SU-DHL-6 (cell line): ENCODE results near the gene ATRN.

Source experiments
- H2AFZ ChIP-seq: fragments of 200-600 bp; sonication (generic); 2 replicates; pipeline ENCODE4 v1.6.1; 2014; ENCODE audit warnings: low read depth, mild to moderate bottlenecking, moderate library complexity, mixed read lengths, antibody characterized with exemption, low read length; ENCODE audit not compliant: severe bottlenecking
- H3F3A ChIP-seq: fragments of 200-600 bp; shearing (Covaris generic); 2 replicates; pipeline ENCODE4 v1.6.0; 2016; ENCODE audit warnings: antibody characterized with exemption, mild to moderate bottlenecking; ENCODE audit not compliant: insufficient read depth
- H3K27ac ChIP-seq: fragments of 200-600 bp; sonication (generic); 2 replicates; pipeline ENCODE4 v1.5.1; 2016; ENCODE audit warnings: low read depth, mild to moderate bottlenecking, low read length, moderate library complexity, mixed read lengths
- H3K27me3 ChIP-seq: fragments of 200-600 bp; sonication (generic), shearing (Covaris generic); 2 replicates; pipeline ENCODE4 v1.6.0; 2014; ENCODE audit warnings: mild to moderate bottlenecking, low read length
- H3K36me3 ChIP-seq: fragments of 200-600 bp; sonication (generic); 2 replicates; pipeline ENCODE4 v1.6.1; 2014; ENCODE audit warnings: mild to moderate bottlenecking, low read length, mixed read lengths
- H3K4me2 ChIP-seq: fragments of 300-600, 200-600 bp; shearing (Covaris generic), sonication (generic); 2 replicates; pipeline ENCODE4 v1.6.0; 2014; ENCODE audit warnings: low read length, low read depth, mild to moderate bottlenecking; ENCODE audit not compliant: poor library complexity, severe bottlenecking
- H3K4me3 ChIP-seq: fragments of 200-600 bp; sonication (generic); 2 replicates; pipeline ENCODE4 v1.5.1; 2014; ENCODE audit warnings: antibody characterized with exemption, low read length, mild to moderate bottlenecking, mixed read lengths; ENCODE audit not compliant: insufficient read depth, poor library complexity, severe bottlenecking
- H3K79me2 ChIP-seq: fragments of 200-600 bp; sonication (generic); 2 replicates; pipeline ENCODE4 v1.6.1; 2014; ENCODE audit warnings: mild to moderate bottlenecking, low read length, moderate library complexity; ENCODE audit not compliant: insufficient read depth
- H3K9ac ChIP-seq: fragments of 200-600 bp; sonication (generic); 2 replicates; pipeline ENCODE4 v1.7.0; 2014; ENCODE audit warnings: mild to moderate bottlenecking, low read length
- H3K9me2 ChIP-seq: fragments of 200-600 bp; sonication (generic); replicated peaks from 2 replicates; pipeline ENCODE4 v1.6.1; 2014; ENCODE audit warnings: low read length; ENCODE audit not compliant: insufficient read depth
- H3K9me3 ChIP-seq: fragments of 200-600 bp; sonication (generic); 2 replicates; pipeline ENCODE4 v1.6.1; 2014; ENCODE audit warnings: low read length, mixed read lengths; ENCODE audit not compliant: insufficient read depth
- H4K20me1 ChIP-seq: fragments of 200-600 bp; sonication (generic); 2 replicates; pipeline ENCODE4 v1.6.1; 2014; ENCODE audit warnings: low read depth, mild to moderate bottlenecking, antibody characterized with exemption, low read length, moderate library complexity, mixed read lengths
- EZH2phosphoT487 ChIP-seq: fragments of 200-600 bp; sonication (generic), shearing (Covaris generic); conservative IDR thresholded peaks from 2 replicates; pipeline ENCODE4 v1.6.1; 2018; ENCODE audit warnings: mild to moderate bottlenecking, antibody characterized with exemption, low read length, moderate library complexity, mixed read lengths
- TF ChIP-seq, protein P1 (sequence below): fragments of 200-600 bp; sonication (generic); IDR thresholded peaks from one replicate; pipeline ENCODE4 v1.5.1; 2017; ENCODE audit warnings: antibody characterized with exemption, mild to moderate bottlenecking, low read length, moderate library complexity; ENCODE audit not compliant: insufficient read depth, poor library complexity, severe bottlenecking

ATRN gene

DNA sequence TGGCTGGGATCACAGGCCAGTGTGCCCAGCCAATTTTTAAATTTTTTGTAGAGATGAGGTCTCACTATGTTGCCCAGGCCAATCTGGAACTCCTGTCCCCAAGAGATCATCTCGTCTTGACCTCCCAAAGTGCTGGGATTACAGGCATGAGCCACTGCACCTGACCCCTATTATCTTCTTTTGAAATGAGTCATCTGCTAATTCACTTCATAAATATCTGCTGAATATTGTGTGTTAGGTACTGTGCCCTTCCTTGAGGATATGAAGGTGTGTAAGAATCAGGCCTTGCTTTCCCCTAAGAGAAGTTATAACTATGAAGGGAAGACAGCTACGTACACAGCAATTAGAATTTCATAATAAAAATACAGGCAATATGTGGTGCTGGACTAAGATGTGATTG, 8.2 kb downstream of the ATRN start:
- no peaks in the 10 kb centered on the region for H3F3A ChIP-seq
- H3K9me3 ChIP-seq = no peaks in the 10 kb centered on the region
- H4K20me1 ChIP-seq = no peaks in the 10 kb centered on the region
- H3K79me2 ChIP-seq = no peaks in the 10 kb centered on the region
- no peak overlapping the region for H3K4me2 ChIP-seq
- no peak overlapping the region for H3K9ac ChIP-seq
- no peaks in the 10 kb centered on the region for H3K36me3 ChIP-seq
- H3K27ac ChIP-seq = no peak overlapping the region
- H3K9me2 ChIP-seq = no peaks in the 10 kb centered on the region
- no peaks in the 10 kb centered on the region for H3K27me3 ChIP-seq
- TF ChIP-seq, protein P1, sequence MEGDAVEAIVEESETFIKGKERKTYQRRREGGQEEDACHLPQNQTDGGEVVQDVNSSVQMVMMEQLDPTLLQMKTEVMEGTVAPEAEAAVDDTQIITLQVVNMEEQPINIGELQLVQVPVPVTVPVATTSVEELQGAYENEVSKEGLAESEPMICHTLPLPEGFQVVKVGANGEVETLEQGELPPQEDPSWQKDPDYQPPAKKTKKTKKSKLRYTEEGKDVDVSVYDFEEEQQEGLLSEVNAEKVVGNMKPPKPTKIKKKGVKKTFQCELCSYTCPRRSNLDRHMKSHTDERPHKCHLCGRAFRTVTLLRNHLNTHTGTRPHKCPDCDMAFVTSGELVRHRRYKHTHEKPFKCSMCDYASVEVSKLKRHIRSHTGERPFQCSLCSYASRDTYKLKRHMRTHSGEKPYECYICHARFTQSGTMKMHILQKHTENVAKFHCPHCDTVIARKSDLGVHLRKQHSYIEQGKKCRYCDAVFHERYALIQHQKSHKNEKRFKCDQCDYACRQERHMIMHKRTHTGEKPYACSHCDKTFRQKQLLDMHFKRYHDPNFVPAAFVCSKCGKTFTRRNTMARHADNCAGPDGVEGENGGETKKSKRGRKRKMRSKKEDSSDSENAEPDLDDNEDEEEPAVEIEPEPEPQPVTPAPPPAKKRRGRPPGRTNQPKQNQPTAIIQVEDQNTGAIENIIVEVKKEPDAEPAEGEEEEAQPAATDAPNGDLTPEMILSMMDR = no peak
- TF ChIP-seq EZH2phosphoT487 = no peak
- no peak overlapping the region for H3K4me3 ChIP-seq
- no peak overlapping the region for H2AFZ ChIP-seq

- H3K36me3 ChIP-seq = no peaks in the 10 kb centered on the region
- no peak overlapping the region for H3K27ac ChIP-seq
- H4K20me1 ChIP-seq = no peaks in the 10 kb centered on the region
- no peaks in the 10 kb centered on the region for H3K9me3 ChIP-seq
- no peaks in the 10 kb centered on the region for H3K27me3 ChIP-seq
- no peaks in the 10 kb centered on the region for H3K9me2 ChIP-seq
- H3K79me2 ChIP-seq = no peaks in the 10 kb centered on the region
- H3F3A ChIP-seq = no peaks in the 10 kb centered on the region
- no peak overlapping the region for H3K4me2 ChIP-seq
- TF ChIP-seq EZH2phosphoT487 = no peak
- H2AFZ ChIP-seq = no peak overlapping the region
- H3K9ac ChIP-seq = no peak overlapping the region
- no peak overlapping the region for H3K4me3 ChIP-seq
Observed at GRCh38 chr20:3479759-3480615, 9.2 kb downstream of the ATRN start.

GRCh38 chr20:3483309-3483708, 12.5 kb downstream of the ATRN start:
- TF ChIP-seq EZH2phosphoT487 = no peak
- TF ChIP-seq, protein P1 = no peak
- Histone ChIP-seq H3K27me3 (no peaks in the 10 kb centered on the region), H3K27ac (no peak overlapping the region), H3K4me2 (no peak overlapping the region), H3K9ac (no peak overlapping the region), H3K9me2 (no peaks in the 10 kb centered on the region), H3F3A (no peaks in the 10 kb centered on the region), H2AFZ (no peak overlapping the region), H3K79me2 (no peaks in the 10 kb centered on the region), H3K36me3 (0 out of 2 replicates have a peak, but pooled peaks cover 6% of the 10 kb centered on the region), H3K4me3 (no peak overlapping the region), H4K20me1 (no peaks in the 10 kb centered on the region), H3K9me3 (peaks cover 6% of the 10 kb centered on the region; the same call in 1 of the 2 replicates)

- Histone ChIP-seq H3K4me2 (no peak overlapping the region), H4K20me1 (no peaks in the 10 kb centered on the region), H3F3A (no peaks in the 10 kb centered on the region), H3K4me3 (no peak overlapping the region), H3K27me3 (no peaks in the 10 kb centered on the region), H3K9me2 (no peaks in the 10 kb centered on the region), H2AFZ (no peak overlapping the region), H3K27ac (no peak overlapping the region), H3K9ac (no peak overlapping the region), H3K36me3 (0 out of 2 replicates have a peak, but pooled peaks cover 6% of the 10 kb centered on the region), H3K79me2 (no peaks in the 10 kb centered on the region), H3K9me3 (peaks cover 6% of the 10 kb centered on the region; the same call in 1 of the 2 replicates)
- TF ChIP-seq, protein P1 = no peak
- no peak for TF ChIP-seq EZH2phosphoT487
Observed at GRCh38 chr20:3483784-3484183, 13.0 kb downstream of the ATRN start.
